Measurements from ENCODE around the gene APPBP2. TPM values are rescaled to one million over a fixed set of nuclear protein-coding genes. Genes with fewer than 3 reads are reported as not detected.

The APPBP2 gene
- 57.1 and 62.5 TPM in 2 replicates for total RNA-seq

GRCh38 chr17:60525685-60526514 lies at the start of gene APPBP2:
TSS of gene APPBP2 (minus strand) at chr17:60526242. CDS start at chr17:60525931, 311 bp downstream.

GRCh38 chr17:60422162-60422665 lies 103.8 kb downstream of the APPBP2 start, which contains the start of gene CHCT1:
TSS of gene CHCT1 (plus strand) at chr17:60422489. CDS start at chr17:60422593, 104 bp downstream.

Small RNA genes within 50 kb of the gene (small RNA-seq; reads per million reads assigned to genes)
- gene AC011921.2, result not detected

Other genes starting within 250 kb of the APPBP2 start
- gene USP32, start 134.1 kb downstream of the APPBP2 start, total RNA-seq, result 99.6 and 145 TPM in 2 replicates
- 0.16 TPM in 1 of 2 replicates, not detected in the other for gene CHCT1, start 103.8 kb downstream of the APPBP2 start, total RNA-seq
- gene PPM1D, start 74.0 kb upstream of the APPBP2 start, total RNA-seq, result 10.2 and 11.1 TPM in 2 replicates
- 33.8 and 40.1 TPM in 2 replicates for gene BCAS3, start 151.6 kb upstream of the APPBP2 start, total RNA-seq